WERI-Rb-1 (cell line): ENCODE data around the gene PSD2.
A peak's percentile ranks its signal among the peaks of the same experiment; 100 is the strongest.

ENCODE experiments used
- DNase-seq: peaks from one replicate; pipeline ENCODE4 v3.0.0-alpha.2; 2020
- H3K27ac ChIP-seq: fragments of 250-450 bp; sonication (Bioruptor Pico); 2 replicates; pipeline ENCODE4 v1.5.1; 2020; ENCODE audit warnings: mild to moderate bottlenecking, moderate library complexity
- H3K27me3 ChIP-seq: fragments of 250-450 bp; sonication (Bioruptor Pico); 2 replicates; pipeline ENCODE4 v1.5.1; 2021; ENCODE audit warnings: mild to moderate bottlenecking, low read depth, moderate library complexity; ENCODE audit not compliant: insufficient read depth, severe bottlenecking
- H3K36me3 ChIP-seq: fragments of 250-450 bp; sonication (Bioruptor Pico); 2 replicates; pipeline ENCODE4 v1.5.1; 2020; ENCODE audit warnings: mild to moderate bottlenecking, moderate library complexity
- H3K4me3 ChIP-seq: 2 replicates; pipeline ENCODE4 v1.5.1; 2011; ENCODE audit warnings: low read depth, mild to moderate bottlenecking, control low read depth, low read length
- H3K9me3 ChIP-seq: fragments of 250-450 bp; sonication (Bioruptor Pico); 2 replicates; pipeline ENCODE4 v1.5.1; 2021; ENCODE audit warnings: mild to moderate bottlenecking, moderate library complexity; ENCODE audit not compliant: severe bottlenecking
- TF ChIP-seq, protein P1 (sequence below): IDR thresholded peaks from 2 replicates; pipeline ENCODE4 v1.5.1; 2011; ENCODE audit warnings: low read depth, mild to moderate bottlenecking, control low read depth, inconsistent platforms, low read length

The PSD2 gene

DNA sequence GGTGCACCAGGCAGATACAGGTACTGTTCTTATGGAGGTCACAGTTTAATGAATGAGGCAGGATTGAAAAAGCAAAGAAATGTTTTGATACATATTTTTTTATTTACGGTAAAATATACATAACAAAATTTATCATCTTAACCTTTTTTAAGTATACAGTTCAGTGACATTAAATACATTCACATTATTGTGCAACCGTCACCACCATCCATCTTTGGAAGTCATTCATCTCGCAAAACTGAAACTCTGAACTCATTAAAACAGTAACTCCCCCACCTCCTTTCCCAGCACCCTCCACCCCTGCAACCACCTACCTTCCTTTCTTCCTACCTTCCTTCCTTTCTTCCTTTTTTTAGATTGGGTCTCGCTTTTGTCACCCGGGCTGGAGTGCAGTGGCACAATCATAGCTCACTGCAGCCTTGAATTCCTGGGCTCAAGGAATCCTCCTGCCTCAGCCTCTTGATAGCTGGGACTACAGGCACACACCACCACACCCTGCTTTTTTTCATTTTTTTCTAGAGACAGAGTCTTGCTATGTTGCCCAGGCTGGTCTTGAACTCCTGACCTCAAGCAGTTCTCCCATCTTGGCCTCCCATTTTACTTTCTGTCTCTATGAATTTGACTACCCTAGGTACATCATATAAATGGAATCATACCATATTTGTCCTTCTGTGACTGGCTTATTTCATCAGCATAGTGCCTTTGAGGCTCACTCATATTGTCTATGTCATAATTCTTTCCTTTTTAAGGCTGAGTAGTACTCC, 22.5 kb upstream of the PSD2 start:
- H3K27ac ChIP-seq = no peak overlapping the region
- no peak overlapping the region for H3K4me3 ChIP-seq
- H3K36me3 ChIP-seq = no peaks in the 10 kb centered on the region
- no peaks in the 10 kb centered on the region for H3K27me3 ChIP-seq
- no peak for DNase-seq
- no peaks in the 10 kb centered on the region for H3K9me3 ChIP-seq
- TF ChIP-seq, protein P1, sequence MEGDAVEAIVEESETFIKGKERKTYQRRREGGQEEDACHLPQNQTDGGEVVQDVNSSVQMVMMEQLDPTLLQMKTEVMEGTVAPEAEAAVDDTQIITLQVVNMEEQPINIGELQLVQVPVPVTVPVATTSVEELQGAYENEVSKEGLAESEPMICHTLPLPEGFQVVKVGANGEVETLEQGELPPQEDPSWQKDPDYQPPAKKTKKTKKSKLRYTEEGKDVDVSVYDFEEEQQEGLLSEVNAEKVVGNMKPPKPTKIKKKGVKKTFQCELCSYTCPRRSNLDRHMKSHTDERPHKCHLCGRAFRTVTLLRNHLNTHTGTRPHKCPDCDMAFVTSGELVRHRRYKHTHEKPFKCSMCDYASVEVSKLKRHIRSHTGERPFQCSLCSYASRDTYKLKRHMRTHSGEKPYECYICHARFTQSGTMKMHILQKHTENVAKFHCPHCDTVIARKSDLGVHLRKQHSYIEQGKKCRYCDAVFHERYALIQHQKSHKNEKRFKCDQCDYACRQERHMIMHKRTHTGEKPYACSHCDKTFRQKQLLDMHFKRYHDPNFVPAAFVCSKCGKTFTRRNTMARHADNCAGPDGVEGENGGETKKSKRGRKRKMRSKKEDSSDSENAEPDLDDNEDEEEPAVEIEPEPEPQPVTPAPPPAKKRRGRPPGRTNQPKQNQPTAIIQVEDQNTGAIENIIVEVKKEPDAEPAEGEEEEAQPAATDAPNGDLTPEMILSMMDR = no peak

DNA sequence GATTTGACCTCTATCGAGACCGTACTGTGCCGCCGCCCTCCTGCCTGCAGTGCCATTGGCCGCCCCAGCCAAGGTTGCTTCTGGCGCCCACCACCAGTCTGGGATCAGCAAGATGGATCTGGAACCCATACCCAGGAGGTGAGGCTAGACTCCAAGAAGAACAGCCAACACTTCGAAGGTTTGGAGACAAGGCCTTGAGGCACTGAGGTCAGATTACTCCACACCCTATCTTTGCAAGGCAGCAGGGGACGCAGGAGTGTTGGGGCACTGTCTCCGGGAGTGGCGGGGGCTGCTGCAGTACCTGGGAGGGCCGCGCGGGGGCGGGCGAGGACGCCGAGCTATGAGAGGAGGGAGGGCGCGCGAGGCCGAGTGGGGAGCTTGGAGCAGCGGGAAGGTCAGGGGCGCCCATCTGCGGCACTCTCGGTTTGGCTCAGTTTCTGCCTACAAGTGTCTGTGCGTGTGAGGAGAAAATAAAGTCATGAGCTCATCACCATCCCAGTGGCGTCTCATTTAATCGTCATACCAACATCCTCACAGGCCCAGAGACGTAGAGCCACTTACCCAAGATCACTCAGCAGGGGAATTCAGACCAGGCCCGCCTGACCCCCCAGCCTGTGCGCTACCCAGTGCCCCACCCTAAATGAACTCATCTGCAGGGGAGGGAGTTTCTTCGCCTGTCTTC, 20.5 kb upstream of the PSD2 start:
- H3K4me3 ChIP-seq = no peak overlapping the region
- H3K27ac ChIP-seq = no peak overlapping the region
- TF ChIP-seq, protein P1 = peak; percentile 88
- peak; percentile 88 for DNase-seq
- H3K27me3 ChIP-seq = no peaks in the 10 kb centered on the region
- no peaks in the 10 kb centered on the region for H3K36me3 ChIP-seq
- H3K9me3 ChIP-seq = no peaks in the 10 kb centered on the region

DNA sequence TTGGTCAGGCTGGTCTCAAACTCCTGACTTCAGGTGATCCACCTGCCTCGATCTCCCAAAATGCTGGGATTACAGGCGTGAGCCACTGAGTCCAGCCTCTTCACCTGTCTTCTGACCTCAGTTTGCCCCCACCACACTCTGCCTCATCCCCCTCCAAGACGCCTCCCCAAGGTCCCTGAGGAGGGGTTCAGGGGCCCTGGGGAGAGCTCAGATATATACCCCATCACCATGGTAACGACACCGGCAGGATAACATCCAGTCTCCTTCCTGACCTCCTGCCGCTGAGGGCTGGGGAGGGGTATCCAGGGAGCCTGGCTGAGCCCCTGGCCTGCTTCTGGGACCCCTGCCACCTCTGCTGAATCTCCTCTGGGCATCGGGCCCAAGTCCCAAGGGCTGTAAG, 19.7 kb upstream of the PSD2 start:
- DNase-seq = no peak
- Histone ChIP-seq H3K9me3 (no peaks in the 10 kb centered on the region), H3K4me3 (no peak overlapping the region), H3K36me3 (no peaks in the 10 kb centered on the region), H3K27me3 (no peaks in the 10 kb centered on the region), H3K27ac (no peak overlapping the region; the same call in 1 of the 2 replicates)
- TF ChIP-seq, protein P1 = no peak

DNA sequence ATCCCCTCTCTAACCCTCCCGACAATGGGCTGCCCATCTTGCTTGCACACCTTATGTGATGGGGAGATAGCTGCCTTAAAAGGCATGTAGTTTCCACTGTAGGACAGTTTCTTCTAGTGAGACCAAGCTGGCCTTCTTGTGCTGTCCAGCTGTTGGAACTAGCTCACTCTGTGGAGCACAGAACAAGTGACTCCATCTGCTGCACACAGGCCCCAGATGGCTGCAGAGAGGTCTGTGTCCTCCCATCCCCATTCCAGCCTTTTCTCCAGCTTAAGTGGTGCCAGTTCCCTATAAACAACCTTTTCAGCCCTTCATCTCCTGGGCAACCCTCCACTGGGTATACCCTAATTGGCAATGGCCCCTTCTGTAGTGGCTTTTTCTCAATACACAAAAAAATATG, 18.7 kb upstream of the PSD2 start:
- H3K9me3 ChIP-seq = no peaks in the 10 kb centered on the region
- DNase-seq = peak; percentile 60
- H3K27ac ChIP-seq = peak overlapping the region; percentile 38
- H3K27me3 ChIP-seq = no peaks in the 10 kb centered on the region
- H3K36me3 ChIP-seq = no peaks in the 10 kb centered on the region
- no peak overlapping the region for H3K4me3 ChIP-seq
- TF ChIP-seq, protein P1 = no peak

DNA sequence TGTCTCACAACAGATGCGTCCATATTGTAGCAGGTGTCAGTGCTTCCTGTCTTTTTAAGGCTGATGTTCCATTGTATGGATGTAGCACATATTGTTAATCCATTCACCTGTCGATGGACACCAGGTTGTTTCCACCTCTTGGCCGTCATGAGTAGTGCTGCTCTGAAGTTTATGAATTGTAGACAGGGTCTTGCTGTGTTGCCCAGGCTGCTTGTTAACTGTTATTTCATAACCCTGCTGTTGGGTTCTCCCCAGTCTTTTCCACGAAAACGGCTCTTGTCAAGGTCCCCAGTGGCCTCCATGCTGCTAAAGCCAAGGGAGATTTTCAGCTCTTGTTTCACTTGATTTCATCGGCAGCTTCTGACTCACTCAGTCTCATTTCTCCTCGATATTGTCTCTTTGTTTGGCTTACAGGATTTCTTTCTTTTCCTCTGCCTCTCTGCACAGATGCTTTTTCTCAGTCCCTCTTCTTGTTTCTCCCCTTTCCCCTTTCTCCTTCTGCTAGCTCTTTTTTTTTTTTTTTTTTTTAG, 12.1 kb upstream of the PSD2 start:
- H3K4me3 ChIP-seq = no peak overlapping the region
- H3K9me3 ChIP-seq = no peaks in the 10 kb centered on the region
- no peaks in the 10 kb centered on the region for H3K36me3 ChIP-seq
- no peaks in the 10 kb centered on the region for H3K27me3 ChIP-seq
- DNase-seq = no peak
- H3K27ac ChIP-seq = no peak overlapping the region
- TF ChIP-seq, protein P1 = no peak
